ENCODE results near the gene LRTM1. TPM values are rescaled to one million over a fixed set of nuclear protein-coding genes. Genes with fewer than 3 reads are reported as not detected.

LRTM1 gene
- not detected for total RNA-seq

DNA sequence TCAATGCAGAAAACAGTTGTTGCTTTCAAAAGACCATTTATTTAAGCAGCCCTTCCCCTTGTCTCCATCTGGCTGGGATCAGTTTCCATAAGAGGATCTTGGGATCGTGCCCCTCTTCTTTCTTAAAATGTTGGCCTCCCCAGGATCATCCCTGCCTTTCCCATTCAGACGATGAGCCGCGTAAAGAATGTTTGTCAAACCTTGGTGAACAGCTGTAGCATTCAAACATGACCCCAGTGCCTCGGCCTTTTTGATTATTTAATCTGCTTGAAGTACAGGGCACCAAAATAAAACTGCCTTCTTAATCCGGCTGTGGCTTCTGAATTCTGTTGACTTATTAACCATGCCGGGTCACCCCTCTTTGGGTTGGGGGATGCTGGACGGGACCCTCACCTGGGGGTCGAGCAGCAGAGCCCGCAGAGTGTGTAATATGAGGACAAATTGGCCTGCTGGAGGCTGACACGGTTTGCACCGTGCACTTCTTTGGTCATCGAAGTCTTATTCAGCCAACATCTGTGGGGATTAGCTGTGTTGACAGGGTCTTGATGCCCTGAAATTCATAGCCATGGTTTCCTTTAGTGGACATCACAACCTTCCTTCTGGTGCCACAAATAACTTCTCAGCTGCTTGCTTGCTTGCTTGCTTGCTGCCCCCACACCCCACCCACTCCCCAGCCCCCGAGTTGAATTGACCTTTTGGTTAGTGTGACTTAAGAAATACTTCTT, at the start of gene LRTM1:
Gene LRTM1, minus strand, starts transcription at position 14 of the 725 bp plus-strand sequence. CDS start 148 bp downstream, outside the sequence.
- no peak within 1 kb of the TSS for H3K4me3 ChIP-seq
- H3K4me1 ChIP-seq (ENCODE audit: control insufficient read depth in 1 of 2, low read depth in 2 of 2) = no peaks in the 10 kb centered on the region
- no peak within 1 kb of the TSS for H3K27ac ChIP-seq
- TF ChIP-seq, protein P1, sequence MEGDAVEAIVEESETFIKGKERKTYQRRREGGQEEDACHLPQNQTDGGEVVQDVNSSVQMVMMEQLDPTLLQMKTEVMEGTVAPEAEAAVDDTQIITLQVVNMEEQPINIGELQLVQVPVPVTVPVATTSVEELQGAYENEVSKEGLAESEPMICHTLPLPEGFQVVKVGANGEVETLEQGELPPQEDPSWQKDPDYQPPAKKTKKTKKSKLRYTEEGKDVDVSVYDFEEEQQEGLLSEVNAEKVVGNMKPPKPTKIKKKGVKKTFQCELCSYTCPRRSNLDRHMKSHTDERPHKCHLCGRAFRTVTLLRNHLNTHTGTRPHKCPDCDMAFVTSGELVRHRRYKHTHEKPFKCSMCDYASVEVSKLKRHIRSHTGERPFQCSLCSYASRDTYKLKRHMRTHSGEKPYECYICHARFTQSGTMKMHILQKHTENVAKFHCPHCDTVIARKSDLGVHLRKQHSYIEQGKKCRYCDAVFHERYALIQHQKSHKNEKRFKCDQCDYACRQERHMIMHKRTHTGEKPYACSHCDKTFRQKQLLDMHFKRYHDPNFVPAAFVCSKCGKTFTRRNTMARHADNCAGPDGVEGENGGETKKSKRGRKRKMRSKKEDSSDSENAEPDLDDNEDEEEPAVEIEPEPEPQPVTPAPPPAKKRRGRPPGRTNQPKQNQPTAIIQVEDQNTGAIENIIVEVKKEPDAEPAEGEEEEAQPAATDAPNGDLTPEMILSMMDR (IDR thresholded peaks at IDR 0.05) = no peak
- H3K27me3 ChIP-seq (replicated peaks; ENCODE audit: insufficient read depth) = no peaks in the 10 kb centered on the region
- no peaks in the 10 kb centered on the region for H3K9me3 ChIP-seq
- DNase-seq (ENCODE audit: low spot score) (no peak), ATAC-seq (ENCODE audit: insufficient number of reproducible peaks, low FRiP score, low read depth) (no peak)
- H3K36me3 ChIP-seq = no peaks in the 10 kb centered on the region

DNA sequence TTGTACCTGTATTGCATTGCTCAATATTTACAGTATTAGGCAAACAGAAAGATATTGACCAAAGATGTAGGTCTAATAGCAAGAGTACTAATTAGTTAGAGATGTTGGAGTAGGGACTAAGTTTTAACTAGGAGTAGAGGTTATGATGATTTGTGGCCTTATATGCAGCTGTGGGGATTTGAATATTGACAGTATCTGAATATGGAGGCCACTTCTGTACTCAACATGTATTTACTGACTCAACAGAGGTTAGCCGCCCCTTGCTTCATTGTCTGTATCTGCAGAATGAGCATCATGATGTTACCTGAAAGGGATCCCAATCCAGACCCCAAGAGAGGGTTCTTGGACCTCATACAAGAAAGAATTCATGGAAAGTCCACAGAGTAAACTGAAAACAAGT, 49.6 kb upstream of the LRTM1 start:
- no peak overlapping the region for H3K4me3 ChIP-seq
- H3K27ac ChIP-seq = no peak overlapping the region
- H3K4me1 ChIP-seq (ENCODE audit: control insufficient read depth in 1 of 2, low read depth in 2 of 2) = no peaks in the 10 kb centered on the region
- no peaks in the 10 kb centered on the region for H3K9me3 ChIP-seq
- H3K36me3 ChIP-seq = no peaks in the 10 kb centered on the region
- TF ChIP-seq, protein P1 (IDR thresholded peaks at IDR 0.05) = no peak
- no peak for DNase-seq (ENCODE audit: low spot score)
- no peak for ATAC-seq (ENCODE audit: insufficient number of reproducible peaks, low FRiP score, low read depth)
- no peaks in the 10 kb centered on the region for H3K27me3 ChIP-seq (replicated peaks; ENCODE audit: insufficient read depth)

DNA sequence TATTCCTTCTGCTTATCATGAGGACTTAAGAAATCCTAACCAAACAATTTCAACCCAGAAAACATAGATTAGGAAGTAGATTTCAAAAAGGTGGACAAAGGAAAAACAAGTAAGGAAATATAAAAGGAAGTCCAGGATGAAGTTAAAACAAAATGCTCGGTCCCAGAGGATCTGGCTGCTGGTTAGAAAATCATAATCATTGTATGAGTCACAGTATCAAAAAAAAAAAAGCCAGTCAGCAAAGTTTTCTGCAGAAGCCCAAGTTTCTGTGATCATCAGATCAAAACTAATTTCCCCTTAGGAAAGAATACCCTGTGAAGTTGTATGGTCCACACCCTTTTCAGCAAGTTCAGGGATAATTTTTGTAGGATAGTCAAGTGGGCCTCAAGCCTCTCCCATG, 43.0 kb upstream of the LRTM1 start:
- TF ChIP-seq, protein P1 (IDR thresholded peaks at IDR 0.05) = no peak
- H3K27me3 ChIP-seq (replicated peaks; ENCODE audit: insufficient read depth) = no peaks in the 10 kb centered on the region

DNA sequence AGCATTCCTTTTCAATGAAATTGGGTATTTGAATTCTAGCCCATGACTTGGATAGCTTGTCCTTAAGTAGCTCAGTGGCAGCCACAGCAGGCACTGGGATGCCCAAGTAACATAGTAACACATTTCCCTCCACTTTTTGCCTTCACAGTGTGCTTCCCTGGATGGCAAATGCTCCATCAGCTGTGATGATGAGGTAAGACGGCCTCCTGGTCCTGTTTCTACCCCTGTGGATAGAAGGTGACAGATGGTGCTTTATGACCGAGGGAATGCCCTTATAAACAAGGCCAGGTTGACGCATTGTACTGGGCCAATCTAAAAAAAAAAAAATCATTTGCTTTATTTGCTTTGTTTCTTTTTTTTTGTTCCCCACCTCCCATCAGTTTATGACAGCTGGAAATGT, 41.8 kb upstream of the LRTM1 start:
- Histone ChIP-seq H3K4me3 (no peak overlapping the region), H3K27ac (no peak overlapping the region), H3K27me3 (replicated peaks; ENCODE audit: insufficient read depth) (no peaks in the 10 kb centered on the region), H3K9me3 (no peaks in the 10 kb centered on the region), H3K36me3 (no peaks in the 10 kb centered on the region), H3K4me1 (ENCODE audit: control insufficient read depth in 1 of 2, low read depth in 2 of 2) (no peaks in the 10 kb centered on the region)
- TF ChIP-seq, protein P1 (IDR thresholded peaks at IDR 0.05) = no peak
- ATAC-seq (ENCODE audit: insufficient number of reproducible peaks, low FRiP score, low read depth) (no peak), DNase-seq (ENCODE audit: low spot score) (no peak)

More for the DNA sequence above, 43.0 kb upstream of the LRTM1 start:
- Histone ChIP-seq H3K27ac (no peak overlapping the region), H3K4me3 (no peak overlapping the region), H3K4me1 (ENCODE audit: control insufficient read depth in 1 of 2, low read depth in 2 of 2) (no peaks in the 10 kb centered on the region), H3K9me3 (no peaks in the 10 kb centered on the region), H3K36me3 (no peaks in the 10 kb centered on the region)
- DNase-seq (ENCODE audit: low spot score) = no peak
- ATAC-seq (ENCODE audit: insufficient number of reproducible peaks, low FRiP score, low read depth) = no peak

DNA sequence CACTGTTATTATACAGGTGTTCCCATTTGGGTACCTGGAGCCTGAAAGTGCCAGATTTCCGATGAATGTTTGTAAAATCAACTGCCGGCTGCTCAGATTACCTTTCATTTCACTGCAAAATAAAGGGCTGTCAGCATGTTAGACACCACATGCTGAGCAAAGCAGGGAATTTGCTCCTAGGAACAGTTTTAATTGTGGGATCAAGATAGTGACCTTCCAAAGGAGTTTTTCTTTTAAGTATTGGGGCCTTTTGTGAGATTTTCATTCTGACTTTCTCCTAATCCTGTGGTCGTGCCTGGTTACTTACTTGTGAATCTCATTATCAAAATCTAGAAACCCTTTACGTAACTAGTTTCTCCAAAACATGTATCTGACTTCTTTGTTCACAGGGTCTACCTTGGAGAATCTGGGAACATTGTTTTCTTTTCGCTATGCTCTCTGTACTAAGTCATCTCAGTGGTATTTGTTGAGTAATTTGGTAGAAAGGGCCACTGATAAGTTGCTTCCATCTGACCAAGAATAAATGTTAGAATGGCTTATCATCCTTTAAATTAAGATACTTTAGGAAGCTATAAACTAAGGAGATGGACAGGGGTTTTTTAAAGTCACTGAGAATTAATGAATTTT, 40.8 kb upstream of the LRTM1 start:
- no peaks in the 10 kb centered on the region for H3K9me3 ChIP-seq
- ATAC-seq (ENCODE audit: insufficient number of reproducible peaks, low FRiP score, low read depth) (no peak), DNase-seq (ENCODE audit: low spot score) (no peak)
- H3K27me3 ChIP-seq (replicated peaks; ENCODE audit: insufficient read depth) = no peaks in the 10 kb centered on the region
- no peak overlapping the region for H3K27ac ChIP-seq
- H3K36me3 ChIP-seq = no peaks in the 10 kb centered on the region
- TF ChIP-seq, protein P1 (IDR thresholded peaks at IDR 0.05) = no peak
- H3K4me1 ChIP-seq (ENCODE audit: control insufficient read depth in 1 of 2, low read depth in 2 of 2) = no peaks in the 10 kb centered on the region
- no peak overlapping the region for H3K4me3 ChIP-seq
